Gastrocnemius medialis (tissue), 4 donors: ENCODE results near the gene C20orf202. TPM values are rescaled to one million over a fixed set of nuclear protein-coding genes. Genes with fewer than 3 reads are reported as not detected.

Experiments used
- ATAC-seq, 2 donors: fragments of 150-250 bp; one replicate each; pipeline ENCODE4 v1.9.1; 2016
- DNase-seq, 2 donors: peaks; one replicate each; pipeline ENCODE4 v3.0.0-alpha.2; 2019
- H3K27ac ChIP-seq, 4 donors: fragments of 200-600 bp; sonication (generic); 1 replicate in 1 of 4; 2 replicates in 3 of 4; pipeline ENCODE4 v1.5.1; 2016 to 2018; ENCODE audit warnings: mild to moderate bottlenecking in 2 of 4, moderate library complexity in 1 of 4
- H3K27me3 ChIP-seq, 3 donors: fragments of 200-600 bp; sonication (generic) in 2 of 3; 1 replicate in 1 of 3; 2 replicates in 2 of 3; pipeline versions ENCODE4 v1.5.1 to v1.6.0; 2016 to 2019; ENCODE audit warnings: mild to moderate bottlenecking in 1 of 3, moderate library complexity in 1 of 3
- H3K36me3 ChIP-seq, 2 donors: fragments of 200-600 bp; sonication (generic) in 1 of 2; one replicate each; pipeline ENCODE4 v1.5.1; 2017 to 2018
- H3K4me1 ChIP-seq, 2 donors: fragments of 200-600 bp; sonication (generic) in 1 of 2; one replicate each; pipeline ENCODE4 v1.5.1; 2016 to 2017; ENCODE audit warnings: mild to moderate bottlenecking in 2 of 2
- H3K4me3 ChIP-seq, 4 donors: fragments of 200-600 bp; sonication (generic) in 3 of 4; 1 replicate in 1 of 4; 2 replicates in 3 of 4; pipeline ENCODE4 v1.5.1; 2016 to 2019; ENCODE audit warnings: mild to moderate bottlenecking in 2 of 4
- H3K9me3 ChIP-seq, 3 donors: fragments of 200-600 bp; sonication (generic) in 2 of 3; 1 replicate in 1 of 3; 2 replicates in 2 of 3; pipeline ENCODE4 v1.5.1; 2016 to 2019
- POLR2A ChIP-seq, 2 donors: fragments of 450-650 bp; IDR thresholded peaks; one replicate each; pipeline ENCODE4 v1.6.1; 2017; ENCODE audit warnings: antibody characterized with exemption in 2 of 2, mild to moderate bottlenecking in 2 of 2, moderate library complexity in 2 of 2
- in situ Hi-C, 4 donors: fragments of 200-750 bp; cut with MboI; loops; one replicate each; pipeline versions ENCODE4 v1.15.0 to v1.8.0; 2017; ENCODE audit warnings: low sequenced_read_pairs in 4 of 4
- intact Hi-C: fragments of 100-400 bp; cut with DNase I; formaldehyde crosslinking; loops from one replicate; pipeline ENCODE4 v1.15.1; 2023; ENCODE audit warnings: low total_unique reads
- total RNA-seq, 4 donors: library from RNA; depleted of rRNA; stranded (reverse); fragments of >200 nt; gene quantifications; one replicate each; pipeline versions ENCODE4 v1.1.0 to v1.2.3, GENCODE V29; 2016
- TF ChIP-seq, protein P1 (sequence below), 5 experiments: fragments of 450-650 bp in 3 of 5; fragments of 200-600 bp in 2 of 5; sonication (generic) in 2 of 5; IDR thresholded peaks in 4 of 5; conservative IDR thresholded peaks in 1 of 5; 1 replicate in 4 of 5; 2 replicates in 1 of 5; pipeline ENCODE4 v1.5.1; 2016 to 2019; ENCODE audit warnings: antibody characterized with exemption in 5 of 5, mild to moderate bottlenecking in 3 of 5, moderate library complexity in 3 of 5

The C20orf202 gene
- total RNA-seq, 4 donors from 2014 or later, result 0.24 TPM; not detected in 3

DNA sequence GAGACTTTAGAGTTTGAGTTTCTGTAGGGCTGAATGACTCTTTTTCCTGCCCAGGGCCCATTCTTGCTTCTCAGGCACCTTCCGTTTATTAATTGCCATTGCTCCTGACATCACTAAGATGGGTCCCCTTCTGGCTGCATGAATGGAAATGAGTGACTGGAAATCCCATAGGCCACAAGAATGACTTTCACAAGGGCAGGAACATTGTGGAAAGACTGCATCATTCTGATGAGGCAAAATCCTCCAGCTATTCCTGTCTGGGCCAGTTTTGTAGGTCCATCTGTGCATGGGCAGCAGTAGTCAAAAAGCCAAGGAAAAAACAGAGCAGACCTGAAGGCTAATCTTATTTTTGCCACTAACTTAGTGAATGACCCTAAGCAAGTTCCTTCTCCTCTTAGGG, 37.7 kb upstream of the C20orf202 start:
- in situ Hi-C loops, result no loop called here
- ATAC-seq (no peak), DNase-seq (no peak)
- H3K4me1 ChIP-seq, result peaks cover 0 to 8% of the 10 kb centered on the region in 2 donors
- H3K36me3 ChIP-seq, result peaks cover 2 to 90% of the 10 kb centered on the region in 2 donors
- H3K27me3 ChIP-seq, result no peaks in the 10 kb centered on the region
- intact Hi-C loops, result loop anchor here (1.0 kb wide), 1 partner anchor 15 kb away; no protein-coding TSS in a partner anchor
- TF ChIP-seq, protein P1, sequence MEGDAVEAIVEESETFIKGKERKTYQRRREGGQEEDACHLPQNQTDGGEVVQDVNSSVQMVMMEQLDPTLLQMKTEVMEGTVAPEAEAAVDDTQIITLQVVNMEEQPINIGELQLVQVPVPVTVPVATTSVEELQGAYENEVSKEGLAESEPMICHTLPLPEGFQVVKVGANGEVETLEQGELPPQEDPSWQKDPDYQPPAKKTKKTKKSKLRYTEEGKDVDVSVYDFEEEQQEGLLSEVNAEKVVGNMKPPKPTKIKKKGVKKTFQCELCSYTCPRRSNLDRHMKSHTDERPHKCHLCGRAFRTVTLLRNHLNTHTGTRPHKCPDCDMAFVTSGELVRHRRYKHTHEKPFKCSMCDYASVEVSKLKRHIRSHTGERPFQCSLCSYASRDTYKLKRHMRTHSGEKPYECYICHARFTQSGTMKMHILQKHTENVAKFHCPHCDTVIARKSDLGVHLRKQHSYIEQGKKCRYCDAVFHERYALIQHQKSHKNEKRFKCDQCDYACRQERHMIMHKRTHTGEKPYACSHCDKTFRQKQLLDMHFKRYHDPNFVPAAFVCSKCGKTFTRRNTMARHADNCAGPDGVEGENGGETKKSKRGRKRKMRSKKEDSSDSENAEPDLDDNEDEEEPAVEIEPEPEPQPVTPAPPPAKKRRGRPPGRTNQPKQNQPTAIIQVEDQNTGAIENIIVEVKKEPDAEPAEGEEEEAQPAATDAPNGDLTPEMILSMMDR (IDR thresholded peaks at IDR 0.05 in 4 of 5, conservative IDR thresholded peaks at IDR 0.05 in 1 of 5), result no peak
- TF ChIP-seq POLR2A (IDR thresholded peaks at IDR 0.05), result no peak
- H3K4me3 ChIP-seq, result no peak overlapping the region
- no peaks in the 10 kb centered on the region for H3K9me3 ChIP-seq
- no peak overlapping the region for H3K27ac ChIP-seq

- H3K9me3 ChIP-seq, result no peaks in the 10 kb centered on the region
- H3K4me3 ChIP-seq, result no peak overlapping the region
- ATAC-seq, result no peak
- in situ Hi-C loops (no loop called here), intact Hi-C loops (loop anchor here (1.0 kb wide), 1 partner anchor 14 kb away; no protein-coding TSS in a partner anchor)
- H3K27ac ChIP-seq, result no peak overlapping the region
- peaks cover 2 to 90% of the 10 kb centered on the region in 2 donors for H3K36me3 ChIP-seq
- TF ChIP-seq POLR2A (IDR thresholded peaks at IDR 0.05), result no peak
- TF ChIP-seq, protein P1 (IDR thresholded peaks at IDR 0.05 in 4 of 5, conservative IDR thresholded peaks at IDR 0.05 in 1 of 5), result no peak
- peaks cover 0 to 8% of the 10 kb centered on the region in 2 donors for H3K4me1 ChIP-seq
- DNase-seq, result no peak
- no peaks in the 10 kb centered on the region for H3K27me3 ChIP-seq
Measured at GRCh38 chr20:1165941-1166340, 37.3 kb upstream of the C20orf202 start.

GRCh38 chr20:1166948-1167720, 36.1 kb upstream of the C20orf202 start:
- ATAC-seq (no peak), DNase-seq (no peak)
- in situ Hi-C loops (no loop called here), intact Hi-C loops (no loop called here)
- no peaks in the 10 kb centered on the region for H3K27me3 ChIP-seq
- TF ChIP-seq, protein P1 (IDR thresholded peaks at IDR 0.05 in 4 of 5, conservative IDR thresholded peaks at IDR 0.05 in 1 of 5), result no peak
- no peak for TF ChIP-seq POLR2A (IDR thresholded peaks at IDR 0.05)
- no peak overlapping the region for H3K27ac ChIP-seq
- H3K4me3 ChIP-seq, result no peak overlapping the region
- peaks cover 0 to 4% of the 10 kb centered on the region in 2 donors for H3K4me1 ChIP-seq
- no peaks in the 10 kb centered on the region for H3K9me3 ChIP-seq
- peaks cover 2 to 86% of the 10 kb centered on the region in 2 donors for H3K36me3 ChIP-seq

DNA sequence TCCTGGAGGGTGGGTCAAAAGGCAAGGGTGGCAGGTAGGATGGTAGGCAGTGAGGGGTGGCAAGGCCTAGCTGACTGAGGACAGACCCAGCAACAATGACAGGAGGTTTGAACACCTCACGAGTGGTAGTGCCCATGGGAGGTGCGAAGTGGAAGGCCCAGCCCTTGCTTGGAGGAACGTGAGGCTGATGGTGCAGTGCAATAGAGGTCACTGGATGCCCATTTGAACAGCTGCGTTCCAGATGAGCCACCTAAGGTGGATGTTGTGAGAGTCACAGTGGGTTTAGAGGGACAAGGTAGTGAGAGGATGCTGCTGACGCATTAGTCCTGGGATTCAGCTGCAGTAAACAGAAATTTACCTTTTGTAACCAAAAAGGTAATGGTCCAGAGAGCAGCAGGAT, 34.0 kb upstream of the C20orf202 start:
- in situ Hi-C loops, result no loop called here
- DNase-seq (no peak), ATAC-seq (no peak)
- Histone ChIP-seq H3K4me1 (no peaks in the 10 kb centered on the region), H3K27me3 (no peaks in the 10 kb centered on the region), H3K36me3 (peaks cover 1 to 83% of the 10 kb centered on the region in 2 donors), H3K27ac (no peak overlapping the region), H3K9me3 (no peaks in the 10 kb centered on the region), H3K4me3 (no peak overlapping the region)
- intact Hi-C loops, result no loop called here
- TF ChIP-seq POLR2A (IDR thresholded peaks at IDR 0.05), result no peak
- TF ChIP-seq, protein P1 (IDR thresholded peaks at IDR 0.05 in 4 of 5, conservative IDR thresholded peaks at IDR 0.05 in 1 of 5), result no peak
